Right renal cortex interstitium (tissue), 3 donors: Measurements from ENCODE around the gene KIRREL3. TPM values are rescaled to one million over a fixed set of nuclear protein-coding genes. Genes with fewer than 3 reads are reported as not detected.

Experiments
- DNase-seq, 3 donors: peaks; one replicate each; pipeline ENCODE4 v3.0.0-alpha.2; 2013; ENCODE audit warnings: low read depth in 3 of 3, low spot score in 2 of 3
- polyA plus RNA-seq, 3 donors: library from polyadenylated mRNA; unstranded; fragments of 120-200 nt; gene quantifications; one replicate each; pipeline ENCODE4 v1.2.1, GENCODE V29; 2013; ENCODE audit not compliant: insufficient read length in 3 of 3

The KIRREL3 gene
- polyA plus RNA-seq, 3 donors, result 1.2 to 1.4 (median 1.3) TPM

DNA sequence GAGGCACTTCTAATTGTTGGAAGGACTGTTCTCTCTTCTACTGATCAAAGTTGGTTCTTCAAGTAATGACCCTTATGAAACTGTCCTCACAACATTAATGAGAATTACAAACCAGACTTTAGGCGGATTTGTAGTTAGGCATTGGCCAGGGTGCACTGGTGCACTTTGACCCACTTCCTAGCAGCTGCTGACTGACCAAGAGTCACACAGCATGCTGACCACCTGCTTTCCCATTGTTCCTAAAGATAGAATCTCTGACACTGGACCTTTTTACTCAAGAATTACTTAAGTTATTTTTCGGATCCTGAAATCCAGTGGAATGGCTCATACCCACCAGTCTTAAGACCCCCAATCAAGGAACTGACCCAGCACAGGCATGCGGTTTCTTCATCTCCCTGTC is 381.1 kb downstream of the KIRREL3 start:
- DNase-seq, result no peak

DNA sequence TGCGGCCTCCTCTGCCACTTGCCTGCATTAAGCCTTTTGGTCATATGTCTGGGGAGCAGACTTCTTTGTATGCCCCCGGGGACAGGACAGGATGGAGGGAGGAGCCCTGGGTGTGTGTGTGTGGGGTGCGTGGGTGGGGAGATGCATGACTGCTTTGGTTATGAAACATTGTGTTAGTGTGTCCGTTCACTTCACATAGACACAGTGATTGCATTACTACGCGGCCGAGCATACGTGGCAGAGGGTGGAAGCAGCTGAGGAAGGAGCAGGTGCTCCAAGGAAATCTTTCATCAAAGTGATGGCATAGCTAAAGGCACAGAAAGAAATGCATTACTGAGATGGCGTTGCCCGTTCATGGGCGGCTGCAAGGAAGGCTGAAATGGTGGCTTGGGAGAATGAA is 384.7 kb downstream of the KIRREL3 start:
- no peak for DNase-seq

DNA sequence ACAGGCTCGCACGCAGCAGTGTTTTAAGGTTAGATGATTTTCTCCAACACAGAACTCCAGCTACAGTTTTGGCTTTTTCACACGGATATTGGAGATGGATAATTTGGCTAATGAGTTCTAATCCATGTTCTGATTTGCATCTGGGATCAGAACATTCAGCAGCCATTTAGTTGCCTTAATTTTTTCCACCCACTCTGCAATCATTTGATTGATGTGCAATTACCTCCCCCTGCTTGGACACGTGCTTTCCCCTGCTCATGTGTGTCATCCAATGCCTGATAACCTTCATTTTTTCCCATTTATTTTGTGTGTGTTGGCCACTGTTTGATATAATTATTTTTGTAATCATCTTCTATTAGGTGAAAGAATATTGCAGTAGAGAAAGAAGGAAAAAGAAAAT is 387.3 kb downstream of the KIRREL3 start:
- no peak for DNase-seq

DNA sequence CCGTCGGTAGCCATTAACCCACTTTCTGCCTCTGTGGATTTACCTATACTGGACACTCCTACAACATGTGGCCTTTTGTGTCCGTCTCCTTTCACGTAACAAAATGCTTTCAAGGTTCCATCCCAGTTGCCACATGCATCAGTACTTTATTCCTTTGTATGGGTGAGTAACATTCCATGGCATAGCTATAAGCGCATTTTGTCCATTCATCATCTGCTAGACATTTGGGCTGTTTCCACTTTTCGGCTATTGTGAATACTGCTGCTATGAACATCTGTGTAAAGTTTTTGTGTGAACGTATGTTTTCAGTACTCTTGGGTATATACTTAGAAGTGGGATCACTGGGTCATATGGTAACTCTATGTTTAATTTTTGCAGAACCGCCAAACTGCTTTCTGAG is 387.9 kb downstream of the KIRREL3 start:
- DNase-seq, result no peak

DNA sequence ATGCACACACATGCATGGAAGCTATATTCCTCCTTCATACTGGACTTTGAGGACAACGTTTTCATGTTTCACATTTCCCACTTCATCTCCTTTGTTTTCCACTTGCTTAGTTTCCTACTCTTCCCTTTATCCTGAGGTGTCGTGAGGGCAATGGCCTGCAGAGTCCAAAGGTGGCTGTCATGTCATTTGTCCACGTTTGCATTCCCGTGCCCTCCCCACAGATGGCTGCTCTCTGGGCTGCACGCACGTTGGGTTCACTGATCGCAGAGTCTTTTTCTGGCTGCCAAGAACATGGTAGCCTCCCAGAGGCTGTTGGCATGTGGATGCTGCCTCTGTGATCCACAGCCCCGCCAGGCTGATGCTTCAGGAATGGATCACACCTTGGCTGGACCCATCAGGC is 389.1 kb downstream of the KIRREL3 start:
- DNase-seq, result no peak

DNA sequence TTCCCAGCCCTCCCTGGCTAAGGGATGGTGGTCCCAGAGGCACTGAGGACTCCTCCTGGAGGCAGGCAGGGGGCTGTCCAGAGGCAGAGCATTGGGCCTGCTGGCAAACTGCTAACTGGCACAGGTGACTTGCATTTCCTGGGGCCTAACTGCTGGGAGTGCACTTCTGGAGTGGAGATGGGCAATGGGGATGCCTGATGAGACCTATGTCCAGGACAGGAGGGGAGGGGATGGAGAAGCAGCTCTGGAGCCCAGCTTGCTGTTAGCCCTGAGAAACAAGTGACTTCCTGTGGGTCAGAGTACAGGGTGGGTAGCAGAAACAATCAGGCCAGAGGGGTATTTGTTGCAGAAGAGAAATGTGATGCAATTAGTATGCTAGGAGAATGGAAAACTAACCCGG is 391.9 kb downstream of the KIRREL3 start:
- DNase-seq, result no peak

DNA sequence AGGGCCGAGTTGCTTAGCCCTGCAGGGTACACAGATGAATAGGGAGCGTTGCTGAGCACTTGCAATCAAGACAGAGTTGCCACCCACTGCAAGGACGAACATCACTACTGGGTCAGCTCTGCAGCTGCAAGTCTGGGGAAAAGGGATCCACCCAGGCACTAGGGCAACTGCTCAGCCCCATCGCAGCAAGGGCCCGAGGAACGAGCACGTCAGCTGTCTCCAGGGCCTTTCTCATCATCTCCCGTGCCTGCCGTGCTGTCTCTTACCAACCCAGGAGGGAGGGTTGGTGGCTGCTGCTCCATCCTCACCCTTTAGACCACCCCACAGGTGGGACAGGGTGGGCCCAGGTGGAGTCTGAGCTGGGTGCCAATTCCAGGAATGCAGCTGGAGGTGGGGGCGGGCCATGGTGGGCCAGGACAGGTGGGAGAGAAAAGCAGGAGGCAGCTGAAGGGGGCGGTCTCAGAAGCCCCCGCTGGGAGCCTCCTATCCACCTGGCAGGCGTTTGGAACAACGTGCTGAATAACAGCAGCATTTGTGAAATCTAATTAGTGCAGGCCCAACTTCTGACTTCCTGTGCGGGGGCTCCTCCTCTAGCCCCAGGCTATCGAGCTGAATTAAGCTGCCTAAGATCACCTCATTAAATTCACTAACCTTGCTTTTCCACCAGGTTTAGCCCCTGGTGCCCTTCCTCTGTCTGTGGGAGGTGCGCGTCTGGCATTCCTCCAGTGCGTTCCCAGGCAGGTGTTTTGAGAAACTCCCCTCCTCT is 392.6 kb downstream of the KIRREL3 start:
- DNase-seq, result no peak

DNA sequence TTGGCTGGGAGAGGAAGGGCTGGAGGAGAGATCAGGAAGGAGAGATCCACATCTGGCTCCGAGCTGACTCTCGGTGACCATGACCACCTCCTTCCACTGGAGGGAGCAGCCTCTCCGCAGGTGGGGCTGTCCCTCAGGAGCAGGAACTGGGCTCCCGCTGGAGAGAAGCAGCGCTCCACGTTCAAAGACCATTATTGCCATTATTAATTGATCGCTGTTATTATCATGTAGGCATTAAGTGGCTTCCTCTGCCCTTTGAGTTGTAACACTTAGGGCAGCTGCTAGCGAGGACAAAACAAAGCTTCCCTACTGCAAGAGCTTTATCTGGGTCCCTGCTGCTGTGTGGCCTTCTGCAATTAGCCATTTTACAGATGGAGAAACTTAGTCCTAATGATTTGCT is 393.2 kb downstream of the KIRREL3 start:
- DNase-seq, result no peak

DNA sequence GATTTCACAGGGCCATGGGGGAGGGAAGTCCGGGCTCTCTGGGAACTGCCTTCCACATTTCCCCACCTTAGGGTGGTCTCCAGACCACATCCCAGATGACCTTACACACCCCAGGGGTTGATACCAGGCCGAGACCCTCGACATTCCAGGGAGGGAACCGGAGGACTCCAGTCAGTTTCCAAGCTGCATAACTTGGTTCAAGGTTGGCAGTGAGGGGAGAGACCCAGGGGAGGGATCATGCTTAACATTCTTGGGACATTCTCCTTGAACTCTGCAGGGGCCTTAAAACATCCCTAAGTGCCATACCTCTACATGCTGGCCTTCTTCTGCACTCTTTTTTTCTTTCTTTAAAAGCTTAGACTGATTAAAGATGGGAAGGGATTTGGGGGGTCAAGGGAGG is 394.1 kb downstream of the KIRREL3 start:
- no peak for DNase-seq

DNA sequence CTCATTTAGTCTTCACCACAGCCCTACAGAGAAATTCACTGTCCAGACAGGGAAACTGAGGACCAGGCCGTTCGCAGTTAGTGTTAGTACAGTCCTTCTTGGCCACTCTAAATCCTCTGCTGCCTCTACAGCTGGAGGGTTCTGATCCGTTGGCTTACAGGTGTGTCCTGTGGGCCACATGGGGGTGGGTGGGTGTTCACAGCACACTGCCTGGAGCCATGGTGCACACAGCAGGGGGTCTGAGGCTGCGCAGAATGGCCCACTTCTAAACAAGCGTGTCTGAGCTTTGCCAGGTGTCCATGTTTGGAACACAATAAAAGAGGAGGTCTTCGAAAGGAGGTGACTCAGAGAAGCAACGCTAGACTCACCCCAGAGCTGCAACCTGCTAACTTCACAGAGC is 396.1 kb downstream of the KIRREL3 start:
- DNase-seq, result no peak

DNA sequence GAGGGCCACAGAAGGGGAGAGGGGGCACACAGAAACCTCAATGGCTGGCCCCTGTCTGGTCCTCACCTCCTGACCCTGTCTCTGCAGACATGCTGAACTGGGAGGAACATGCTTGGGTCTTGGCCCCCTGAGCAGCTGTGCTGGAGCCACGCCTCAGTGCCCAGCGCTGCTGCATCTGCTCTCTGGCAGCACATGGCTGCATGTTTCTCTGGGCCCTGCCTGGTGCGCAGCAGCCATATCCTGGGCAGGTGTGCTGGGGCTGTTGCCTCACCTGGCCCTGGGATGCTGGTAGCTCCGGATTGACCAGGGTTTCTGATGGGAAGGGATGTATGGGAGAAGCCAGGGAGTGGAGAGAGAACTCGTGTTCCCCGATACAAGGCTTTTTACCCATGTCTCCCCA is 397.1 kb downstream of the KIRREL3 start:
- DNase-seq, result no peak

DNA sequence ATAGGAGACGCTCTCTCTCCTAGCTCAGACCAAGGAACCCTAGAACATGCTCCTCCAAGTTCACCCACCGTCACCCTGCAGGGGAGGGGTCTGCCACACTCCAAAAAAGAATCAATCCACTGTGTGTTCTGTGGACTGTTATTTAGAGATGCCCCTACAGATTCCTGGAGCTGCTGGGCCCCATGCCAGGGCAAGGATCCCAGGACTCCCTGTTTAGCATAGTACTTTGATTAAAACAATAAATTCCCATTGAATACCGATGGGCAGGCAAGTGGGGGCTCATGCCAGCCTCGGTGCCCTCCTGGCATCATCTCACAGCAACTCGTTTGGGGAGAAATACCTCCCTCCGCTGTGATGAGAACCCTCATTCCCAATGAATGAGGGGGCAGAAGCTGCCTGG is 397.6 kb downstream of the KIRREL3 start:
- DNase-seq, result no peak

DNA sequence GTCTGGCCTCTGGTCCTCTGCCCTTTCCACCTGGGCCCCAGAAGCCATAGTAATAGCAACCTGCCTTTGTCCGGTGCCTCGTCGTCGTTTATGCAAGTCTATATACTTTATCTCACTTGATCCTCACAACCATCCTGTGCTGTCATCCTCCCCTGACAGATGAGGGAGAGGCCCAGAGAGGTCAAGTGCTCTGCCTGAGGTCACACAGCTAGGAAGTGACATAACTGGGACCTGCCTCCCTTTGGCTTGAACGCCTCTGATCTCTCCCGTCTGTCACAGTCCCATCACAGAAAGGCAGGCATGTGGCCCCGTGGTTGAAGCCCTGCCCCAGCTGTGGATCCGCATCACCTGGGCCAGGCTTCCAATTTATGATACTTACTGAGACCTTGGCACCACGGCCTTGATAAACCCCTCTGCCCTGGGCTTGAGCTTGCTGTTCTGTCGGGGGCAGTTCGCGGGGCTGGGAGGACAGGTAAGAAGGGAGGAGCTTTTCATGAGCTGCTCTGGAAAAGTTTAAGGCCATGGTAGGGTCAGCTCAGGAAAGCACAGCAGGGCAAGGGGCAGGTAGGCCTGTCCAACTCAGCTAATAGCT is 398.1 kb downstream of the KIRREL3 start:
- no peak for DNase-seq

DNA sequence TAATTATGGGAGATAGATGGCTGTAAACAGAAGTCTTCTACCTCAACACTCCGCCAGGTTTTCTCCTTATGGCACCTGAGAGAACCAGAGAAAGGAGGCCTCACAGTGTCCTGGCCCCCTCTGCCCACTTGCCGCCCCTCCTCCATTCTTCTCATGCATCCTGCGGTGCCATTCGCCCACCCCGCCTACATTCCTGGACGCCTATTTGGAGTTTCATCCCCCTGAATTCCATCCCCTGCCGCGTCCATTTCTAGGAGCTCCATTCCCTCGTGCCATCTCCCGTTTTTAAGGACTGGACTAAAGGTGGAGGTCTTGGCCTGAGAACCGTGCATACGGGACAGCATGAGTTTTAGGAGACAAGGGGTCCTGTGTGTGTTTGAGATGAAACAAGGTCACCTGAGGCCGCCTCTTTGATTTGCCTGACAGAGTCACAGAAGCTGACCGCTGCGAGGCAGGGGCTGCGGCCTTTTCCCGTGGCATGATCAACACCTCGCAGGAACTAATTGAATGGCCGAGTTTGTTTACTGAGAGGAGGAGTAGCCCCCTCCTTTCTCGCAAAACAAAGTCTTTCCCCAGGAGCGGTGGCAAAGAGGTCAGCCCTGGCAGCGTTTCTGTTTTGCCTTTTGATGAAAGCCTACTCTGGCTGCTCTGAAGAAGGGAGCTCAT is 398.9 kb downstream of the KIRREL3 start:
- DNase-seq, result no peak

DNA sequence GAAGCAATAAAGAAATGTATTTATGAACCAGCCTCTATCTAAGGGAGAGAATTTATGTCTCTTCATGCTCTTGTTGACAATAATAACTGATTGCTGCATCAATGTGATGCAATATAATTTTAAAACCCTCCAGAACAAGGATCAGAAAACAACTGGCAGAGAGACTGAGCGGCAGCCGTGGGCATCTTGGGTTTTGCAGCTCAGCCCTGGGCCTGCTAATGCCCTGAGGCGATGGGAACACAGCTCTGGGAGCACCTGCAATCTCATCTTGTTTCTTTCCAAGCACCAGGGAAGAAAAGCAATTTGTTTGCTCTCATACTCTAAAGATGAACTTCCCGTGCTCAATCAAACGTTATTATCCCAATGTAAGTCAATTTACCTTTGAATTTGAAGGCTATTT is 399.4 kb downstream of the KIRREL3 start:
- DNase-seq, result no peak

DNA sequence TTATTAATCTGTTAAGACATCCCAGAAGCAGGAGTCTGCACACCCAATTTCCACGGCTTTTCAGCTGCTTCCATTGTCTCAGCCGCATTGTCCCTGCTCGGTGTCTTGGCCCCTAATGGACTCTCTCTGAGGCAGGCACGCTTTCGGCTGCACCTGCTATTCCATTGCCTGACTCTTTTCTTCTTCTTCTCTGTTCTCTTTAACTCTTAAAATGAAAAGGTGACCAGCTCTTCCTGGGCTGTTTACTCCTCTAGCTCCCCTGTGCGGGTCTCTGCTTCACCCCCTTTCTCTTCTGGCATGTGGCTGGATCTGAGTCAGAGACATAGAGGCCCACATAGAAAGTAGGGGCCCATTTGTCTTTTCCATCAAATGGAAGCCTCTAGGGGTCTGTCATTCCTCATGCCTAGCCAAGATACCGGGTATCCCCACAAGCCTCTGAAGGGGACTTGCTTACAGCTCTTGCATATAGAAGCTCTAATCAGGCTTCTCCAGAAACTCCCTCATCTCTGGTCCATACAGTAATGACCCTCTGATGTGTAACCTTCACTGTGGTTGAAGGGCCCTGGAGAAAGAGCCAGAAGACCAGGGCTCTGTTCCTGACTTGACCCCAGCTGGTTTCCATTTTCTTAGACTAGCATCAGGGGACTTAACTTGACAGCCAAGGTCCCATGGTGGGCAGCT is 401.2 kb downstream of the KIRREL3 start:
- no peak for DNase-seq

DNA sequence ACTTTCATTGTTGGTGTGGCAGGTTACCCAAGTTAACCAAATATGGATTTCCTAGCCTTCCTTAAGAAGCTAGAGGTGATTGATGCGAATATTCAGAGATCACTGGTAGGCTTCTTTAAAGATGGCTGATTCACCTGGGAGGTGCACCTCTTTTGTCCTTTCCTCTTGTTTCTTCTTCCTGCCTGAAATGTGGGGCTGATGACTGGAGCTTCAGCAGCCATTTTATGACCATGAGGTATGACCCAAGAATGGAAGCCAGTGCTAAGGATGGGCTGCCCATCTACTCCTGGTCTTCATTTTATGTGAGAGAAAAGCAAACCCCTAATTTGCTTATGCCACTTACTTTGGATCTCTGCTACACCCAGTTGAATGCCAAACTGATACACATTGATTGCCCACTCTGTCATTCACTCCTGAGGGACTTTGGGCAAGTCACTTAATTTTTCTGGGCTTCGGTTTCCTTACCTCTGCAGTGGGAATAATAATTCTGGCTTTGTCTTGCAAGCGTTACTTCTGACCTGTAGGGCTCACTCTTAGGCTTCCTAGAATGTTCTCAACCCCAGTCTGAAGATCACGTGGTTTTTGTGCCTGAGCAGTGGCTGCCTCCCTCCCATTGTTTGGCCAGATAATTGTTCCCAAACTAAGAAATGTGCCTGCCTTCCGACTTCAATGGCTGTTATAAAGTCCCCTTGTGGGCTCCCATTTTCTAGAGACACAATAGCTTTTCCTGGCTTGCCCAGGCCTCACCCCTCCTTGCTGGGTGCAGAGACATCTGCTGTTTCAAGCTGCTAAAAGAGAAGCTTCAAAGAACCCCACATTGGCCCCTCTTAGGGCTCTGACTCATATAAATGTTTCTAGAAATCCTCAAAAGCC is 402.0 kb downstream of the KIRREL3 start:
- no peak for DNase-seq

DNA sequence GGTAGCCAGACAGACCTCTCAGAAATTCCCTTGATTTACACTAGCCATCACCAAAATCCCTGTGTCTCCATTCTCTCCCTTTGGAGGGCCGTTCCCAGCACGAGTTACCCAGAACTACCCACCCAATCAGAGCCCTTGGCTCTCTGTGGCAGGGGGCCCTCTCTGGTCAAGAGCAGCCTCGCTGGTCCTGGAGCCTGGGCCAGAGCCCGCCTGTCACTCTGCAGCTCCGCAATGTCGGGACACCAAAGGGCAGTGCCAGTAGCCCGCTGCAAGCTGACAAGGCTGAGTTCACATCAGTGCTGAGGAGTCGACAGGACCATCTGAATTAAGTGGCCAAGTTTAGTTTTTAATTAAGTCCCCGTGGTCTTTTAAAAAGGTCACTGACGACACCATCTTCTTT is 403.5 kb downstream of the KIRREL3 start:
- DNase-seq, result no peak

DNA sequence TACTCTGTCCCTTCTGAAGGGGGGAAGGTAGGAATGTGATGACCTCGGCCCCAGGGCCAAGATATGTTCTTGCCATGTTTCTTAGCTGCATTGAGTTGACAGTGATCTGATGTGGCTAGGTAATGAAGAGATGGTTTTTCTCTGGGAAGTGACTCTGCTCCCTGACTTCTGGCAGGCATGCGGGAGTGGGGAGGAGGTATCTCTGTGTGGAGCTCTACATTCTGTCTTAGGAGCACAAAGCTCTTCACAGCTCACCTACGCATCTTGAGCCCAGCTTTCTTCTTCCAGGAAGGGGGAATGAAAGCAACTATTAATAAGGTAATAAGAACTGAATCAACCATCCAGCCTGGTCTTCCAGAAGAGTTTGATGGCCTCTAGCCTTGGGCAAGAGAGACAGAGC is 404.1 kb downstream of the KIRREL3 start:
- no peak for DNase-seq

DNA sequence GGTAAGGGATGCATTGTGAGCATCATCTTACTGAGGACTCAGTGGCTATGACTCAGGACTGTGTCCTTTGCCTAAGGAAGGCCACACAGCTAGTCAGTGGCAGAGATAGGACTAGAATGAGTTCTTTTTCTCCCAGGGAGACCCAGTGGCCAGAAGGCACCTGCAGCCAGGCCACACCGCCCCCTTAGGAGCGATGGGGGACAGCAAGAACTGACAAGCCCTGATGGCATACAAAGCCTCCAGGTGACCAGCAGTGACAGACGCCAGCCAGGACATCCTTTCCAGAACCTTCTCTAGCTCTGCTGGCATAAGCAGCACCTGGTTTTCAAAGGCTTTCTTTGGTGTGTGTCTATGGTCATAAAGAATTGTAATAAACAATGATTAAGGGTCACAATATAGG is 405.0 kb downstream of the KIRREL3 start:
- no peak for DNase-seq

DNA sequence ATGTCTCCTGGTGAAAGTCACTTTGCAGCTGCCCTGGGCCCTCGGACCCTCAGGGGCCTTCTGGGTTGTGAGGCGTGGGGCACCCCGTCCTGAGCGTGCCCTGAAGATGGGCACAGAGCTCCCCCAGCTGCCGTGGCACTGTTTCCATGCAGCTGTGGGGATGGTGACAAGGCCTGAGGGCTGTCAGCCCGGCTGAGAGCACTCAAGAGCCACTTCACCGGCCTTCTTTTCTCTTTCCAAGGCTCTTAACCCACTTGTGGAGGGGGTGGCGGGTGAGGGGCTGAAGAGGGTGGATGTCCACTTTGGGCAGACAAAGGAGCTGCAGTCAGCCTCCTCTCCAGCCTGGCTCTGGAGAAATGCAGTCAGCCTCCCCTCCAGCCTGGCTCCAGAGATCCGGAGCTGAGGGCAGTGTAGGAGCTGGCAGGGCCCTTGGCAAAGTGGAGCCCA is 405.6 kb downstream of the KIRREL3 start:
- no peak for DNase-seq
